Transverse colon (tissue), 3 donors: ENCODE data around the gene RASGRP3.

Source experiments
- POLR2A ChIP-seq: fragments of 450-650 bp; IDR thresholded peaks from one replicate; pipeline ENCODE4 v1.6.1; 2016; ENCODE audit warnings: antibody characterized with exemption, mild to moderate bottlenecking, moderate library complexity
- TF ChIP-seq, protein P1 (sequence below), 5 experiments: fragments of 200-600 bp in 3 of 5; fragments of 450-650 bp in 2 of 5; sonication (generic) in 3 of 5; IDR thresholded peaks; 1 replicate in 2 of 5; 2 replicates in 3 of 5; pipeline ENCODE4 v1.5.1; 2016 to 2017; ENCODE audit warnings: antibody characterized with exemption in 5 of 5, inconsistent platforms in 3 of 5, mild to moderate bottlenecking in 2 of 5, moderate library complexity in 1 of 5

DNA sequence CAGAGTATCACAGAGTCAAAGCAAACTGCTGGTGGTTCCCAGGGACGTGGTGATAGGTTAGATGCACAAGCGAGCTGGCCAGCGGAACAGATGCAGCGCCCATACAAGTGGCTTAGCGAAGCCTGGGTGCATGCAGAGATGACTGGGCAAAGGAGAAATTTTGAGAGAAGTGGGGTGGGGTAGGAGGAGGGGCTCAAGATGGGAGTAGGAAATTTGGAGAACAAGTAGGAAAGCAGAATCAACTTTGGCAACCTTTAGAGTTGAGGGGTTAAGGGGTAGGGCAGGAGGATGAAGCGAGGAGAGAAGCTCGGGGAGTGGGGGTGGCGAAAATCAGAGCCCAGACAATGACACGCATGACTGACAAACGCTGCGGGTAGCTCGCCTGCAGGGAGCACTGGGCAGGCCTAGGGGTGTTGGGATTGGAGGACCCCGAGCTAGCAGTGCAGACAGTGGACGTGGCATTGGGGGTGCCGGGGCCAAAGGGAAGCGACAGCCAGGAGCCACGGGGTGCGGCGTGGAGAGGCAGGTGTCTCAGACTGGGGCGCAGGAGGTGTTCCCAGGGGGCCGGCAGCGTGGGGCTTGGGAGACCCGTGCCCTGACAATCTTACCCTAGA lies 122.2 kb downstream of the RASGRP3 start:
- TF ChIP-seq, protein P1, sequence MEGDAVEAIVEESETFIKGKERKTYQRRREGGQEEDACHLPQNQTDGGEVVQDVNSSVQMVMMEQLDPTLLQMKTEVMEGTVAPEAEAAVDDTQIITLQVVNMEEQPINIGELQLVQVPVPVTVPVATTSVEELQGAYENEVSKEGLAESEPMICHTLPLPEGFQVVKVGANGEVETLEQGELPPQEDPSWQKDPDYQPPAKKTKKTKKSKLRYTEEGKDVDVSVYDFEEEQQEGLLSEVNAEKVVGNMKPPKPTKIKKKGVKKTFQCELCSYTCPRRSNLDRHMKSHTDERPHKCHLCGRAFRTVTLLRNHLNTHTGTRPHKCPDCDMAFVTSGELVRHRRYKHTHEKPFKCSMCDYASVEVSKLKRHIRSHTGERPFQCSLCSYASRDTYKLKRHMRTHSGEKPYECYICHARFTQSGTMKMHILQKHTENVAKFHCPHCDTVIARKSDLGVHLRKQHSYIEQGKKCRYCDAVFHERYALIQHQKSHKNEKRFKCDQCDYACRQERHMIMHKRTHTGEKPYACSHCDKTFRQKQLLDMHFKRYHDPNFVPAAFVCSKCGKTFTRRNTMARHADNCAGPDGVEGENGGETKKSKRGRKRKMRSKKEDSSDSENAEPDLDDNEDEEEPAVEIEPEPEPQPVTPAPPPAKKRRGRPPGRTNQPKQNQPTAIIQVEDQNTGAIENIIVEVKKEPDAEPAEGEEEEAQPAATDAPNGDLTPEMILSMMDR (IDR thresholded peaks at IDR 0.05): no peak
- no peak for TF ChIP-seq POLR2A
